PC-3 (cell line): ENCODE results near the gene PNCK. TPM values are rescaled to one million over a fixed set of nuclear protein-coding genes. Genes with fewer than 3 reads are reported as not detected.

ENCODE experiments used
- ATAC-seq: fragments of 200-7000 bp; cut with Tn5 transposase; 2 replicates; pipeline ENCODE4 v1.9.1; 2020; ENCODE audit warnings: mild to moderate bottlenecking, moderate library complexity
- BruUV-seq: library from RNA; stranded (reverse); fragments of 400-500 nt; replicated peaks from 2 replicates; lab custom pipeline; 2021; lab: Mats Ljungman, UMichigan
- CTCF ChIA-PET: fragments of 300-600 bp; sonication (Branson Sonifier 250); formaldehyde crosslinking; loops from one replicate; lab custom pipeline; 2022; ENCODE audit warnings: antibody characterized with exemption; lab: Charles Lee
- POLR2A ChIA-PET: fragments of 300-600 bp; sonication (Branson Sonifier 250); formaldehyde crosslinking; loops from one replicate; lab custom pipeline; 2022; ENCODE audit warnings: antibody characterized with exemption; ENCODE audit not compliant: unreplicated experiment; lab: Charles Lee
- DNase-seq: peaks from one replicate; pipeline ENCODE4 v3.0.0-alpha.2; 2015
- H2AFZ ChIP-seq: fragments of 300-600 bp; sonication (generic); 2 replicates; pipeline ENCODE4 v1.6.0; 2016; ENCODE audit warnings: antibody characterized with exemption, low read length
- H3F3A ChIP-seq: fragments of 300-600 bp; sonication (generic); one replicate; pipeline ENCODE4 v1.6.0; 2017; ENCODE audit warnings: antibody characterized with exemption, low read length, control low read depth, mild to moderate bottlenecking; ENCODE audit not compliant: unreplicated experiment
- H3K27ac ChIP-seq: fragments of 300-600 bp; sonication (generic); 2 replicates; pipeline ENCODE4 v1.5.1; 2016; ENCODE audit warnings: mild to moderate bottlenecking, low read length
- H3K27me3 ChIP-seq: fragments of 300-600 bp; sonication (generic); 2 replicates; pipeline ENCODE4 v1.6.1; 2016; ENCODE audit warnings: low read length, mixed read lengths
- H3K36me3 ChIP-seq: fragments of 300-600 bp; sonication (generic); 2 replicates; pipeline ENCODE4 v1.6.1; 2016; ENCODE audit warnings: low read depth, mixed run types, low read length, mixed read lengths
- H3K4me1 ChIP-seq: fragments of 300-600 bp; sonication (generic); 2 replicates; pipeline ENCODE4 v1.5.1; 2016; ENCODE audit warnings: low read length; ENCODE audit not compliant: insufficient read depth
- H3K4me2 ChIP-seq: fragments of 300-600 bp; sonication (generic); 2 replicates; pipeline ENCODE4 v1.6.0; 2016; ENCODE audit warnings: low read length
- H3K4me3 ChIP-seq: fragments of 300-600 bp; sonication (generic); 2 replicates; pipeline ENCODE4 v1.5.1; 2016; ENCODE audit warnings: mild to moderate bottlenecking, low read length, mixed read lengths
- H3K79me2 ChIP-seq: fragments of 300-600 bp; sonication (generic); 2 replicates; pipeline ENCODE4 v1.6.1; 2017; ENCODE audit warnings: low read length, mixed read lengths
- H3K9ac ChIP-seq: fragments of 300-600 bp; sonication (generic); 2 replicates; pipeline ENCODE4 v1.6.0; 2016; ENCODE audit warnings: mild to moderate bottlenecking, low read length
- H3K9me2 ChIP-seq: fragments of 300-600 bp; sonication (generic); replicated peaks from 2 replicates; pipeline ENCODE4 v1.6.1; 2016; ENCODE audit warnings: mixed run types, low read length, mixed read lengths
- H3K9me3 ChIP-seq: fragments of 300-600 bp; sonication (generic); 2 replicates; pipeline ENCODE4 v1.6.1; 2016; ENCODE audit warnings: low read length, mixed read lengths
- H4K20me1 ChIP-seq: fragments of 300-600 bp; sonication (generic); 2 replicates; pipeline ENCODE4 v1.6.1; 2016; ENCODE audit warnings: low read length, mixed read lengths
- CTCF ChIP-seq: fragments of 300-600 bp; sonication (generic); conservative IDR thresholded peaks from 2 replicates; pipeline ENCODE4 v1.5.1; 2017; ENCODE audit warnings: antibody characterized with exemption, low read depth, mild to moderate bottlenecking, low read length
- EZH2 ChIP-seq: fragments of 300-600 bp; sonication (generic); IDR thresholded peaks from one replicate; pipeline ENCODE4 v1.6.1; 2017; ENCODE audit warnings: antibody characterized with exemption, mild to moderate bottlenecking, low read length; ENCODE audit not compliant: unreplicated experiment
- EZH2phosphoT487 ChIP-seq: fragments of 300-600 bp; sonication (generic); IDR thresholded peaks from 2 replicates; pipeline ENCODE4 v1.6.1; 2018; ENCODE audit warnings: mild to moderate bottlenecking, antibody characterized with exemption, low read length, borderline replicate concordance
- intact Hi-C: fragments of 100-400 bp; cut with micrococcal nuclease; formaldehyde crosslinking; loops from 2 replicates; pipeline ENCODE4 v1.9.0; 2023
- total RNA-seq: library from RNA; depleted of rRNA; stranded (reverse); fragments of >200 nt; gene quantifications from 2 replicates; pipeline ENCODE4 v1.2.3, GENCODE V29; 2014

Gene PNCK
- total RNA-seq, 1 experiment from 2014 or later = 1.0 TPM

GRCh38 chrX:153628129-153628528 is 45.5 kb downstream of the PNCK start:
- BruUV-seq = no TSS peak
- no peak for TF ChIP-seq EZH2
- no peak for TF ChIP-seq CTCF
- TF ChIP-seq EZH2phosphoT487 = no peak
- DNase-seq (no peak), ATAC-seq (no peak)
- no peaks in the 10 kb centered on the region for H3K9me3 ChIP-seq
- H3K9me2 ChIP-seq = no peaks in the 10 kb centered on the region
- POLR2A ChIA-PET = no interaction called here
- no peak overlapping the region for H3K9ac ChIP-seq
- intact Hi-C loops = no loop called here
- H3K4me3 ChIP-seq = no peak overlapping the region
- no peak overlapping the region for H2AFZ ChIP-seq
- no peaks in the 10 kb centered on the region for H3K4me1 ChIP-seq
- H3K27me3 ChIP-seq = peaks cover 20% of the 10 kb centered on the region; the same call in 1 of the 2 replicates
- no peak overlapping the region for H3K27ac ChIP-seq
- CTCF ChIA-PET = no interaction called here
- H3K4me2 ChIP-seq = no peak overlapping the region
- no peaks in the 10 kb centered on the region for H4K20me1 ChIP-seq
- no peaks in the 10 kb centered on the region for H3K36me3 ChIP-seq
- H3K79me2 ChIP-seq = no peaks in the 10 kb centered on the region
- H3F3A ChIP-seq = no peaks in the 10 kb centered on the region

GRCh38 chrX:153627675-153628111 is 45.9 kb downstream of the PNCK start:
- DNase-seq = no peak
- H4K20me1 ChIP-seq = no peaks in the 10 kb centered on the region
- H3K9me3 ChIP-seq = no peaks in the 10 kb centered on the region
- H3K27me3 ChIP-seq = peaks cover 24% of the 10 kb centered on the region; the same call in 1 of the 2 replicates
- H3K36me3 ChIP-seq = no peaks in the 10 kb centered on the region
- intact Hi-C loops = no loop called here
- no peaks in the 10 kb centered on the region for H3K9me2 ChIP-seq
- no peak overlapping the region for H3K4me2 ChIP-seq
- no peak overlapping the region for H3K27ac ChIP-seq
- H3K4me1 ChIP-seq = no peaks in the 10 kb centered on the region
- H2AFZ ChIP-seq = no peak overlapping the region
- no peak overlapping the region for H3K9ac ChIP-seq
- ATAC-seq = no peak
- no peak overlapping the region for H3K4me3 ChIP-seq
- ChIA-PET POLR2A (no interaction called here), CTCF (no interaction called here)
- BruUV-seq = no TSS peak
- no peaks in the 10 kb centered on the region for H3K79me2 ChIP-seq
- TF ChIP-seq EZH2phosphoT487 = no peak
- TF ChIP-seq EZH2 = no peak
- no peak for TF ChIP-seq CTCF
- H3F3A ChIP-seq = no peaks in the 10 kb centered on the region

GRCh38 chrX:153626863-153627674 is 46.5 kb downstream of the PNCK start:
- Histone ChIP-seq H3K4me3 (no peak overlapping the region), H3K9me2 (no peaks in the 10 kb centered on the region), H3K4me2 (no peak overlapping the region), H3K36me3 (no peaks in the 10 kb centered on the region), H2AFZ (no peak overlapping the region), H4K20me1 (no peaks in the 10 kb centered on the region), H3K4me1 (no peaks in the 10 kb centered on the region), H3K27ac (no peak overlapping the region), H3K27me3 (peaks cover 27% of the 10 kb centered on the region; the same call in 1 of the 2 replicates), H3K9me3 (no peaks in the 10 kb centered on the region), H3K9ac (no peak overlapping the region), H3K79me2 (no peaks in the 10 kb centered on the region), H3F3A (no peaks in the 10 kb centered on the region)
- DNase-seq (no peak), ATAC-seq (no peak)
- ChIA-PET CTCF (no interaction called here), POLR2A (no interaction called here)
- no TSS peak for BruUV-seq
- intact Hi-C loops = no loop called here
- TF ChIP-seq EZH2phosphoT487 = no peak
- no peak for TF ChIP-seq CTCF
- no peak for TF ChIP-seq EZH2
